ENCODE results near the gene EIF2AK3.
A peak's percentile ranks its signal among the peaks of the same experiment; 100 is the strongest.
"Not testable (repeated sequence)": the region's sequence is repeated elsewhere in the genome, so short reads cannot be mapped to it uniquely, and the experiment has no call there.

Gene EIF2AK3

DNA sequence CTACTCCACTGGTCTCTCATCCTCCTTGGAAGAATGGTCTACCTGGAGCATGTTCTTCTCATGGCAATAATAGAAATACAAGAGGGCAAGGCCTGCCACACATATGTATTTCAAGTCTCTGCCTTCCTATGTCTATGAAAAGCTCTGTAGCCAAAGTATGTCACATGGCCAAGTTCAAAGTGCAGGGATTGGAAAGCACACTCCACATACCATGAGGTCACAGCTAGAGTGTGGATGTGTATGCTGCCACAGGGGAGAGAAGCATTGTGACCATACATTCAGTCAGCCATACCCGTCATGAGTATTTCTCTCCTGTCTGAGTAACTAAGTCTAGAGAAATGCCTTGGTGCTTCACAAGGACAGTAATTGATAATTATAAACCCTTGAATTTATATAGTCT lies 8.8 kb upstream of the EIF2AK3 start:
- DNase-seq (ENCODE audit: low spot score): no peak

DNA sequence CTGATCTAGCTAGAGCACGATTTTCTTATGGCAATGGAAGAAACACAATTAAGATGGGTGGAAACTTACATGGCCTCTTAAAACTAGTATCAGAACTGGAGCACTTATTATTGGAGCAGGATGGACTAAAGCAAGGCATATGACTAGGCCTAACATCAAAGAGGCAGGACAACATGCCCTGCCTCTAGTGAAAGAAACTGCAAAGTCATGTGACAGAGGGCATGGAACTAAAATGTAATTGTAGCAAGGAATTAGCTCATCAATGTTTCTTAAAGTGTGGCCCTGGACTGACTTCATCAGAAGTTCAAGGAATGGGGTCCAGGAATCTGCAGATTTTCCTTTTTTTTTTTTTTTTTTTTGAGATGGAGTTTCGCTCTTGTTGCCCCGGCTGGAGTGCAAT lies 5.3 kb upstream of the EIF2AK3 start:
- no peak for DNase-seq (ENCODE audit: low spot score)

DNA sequence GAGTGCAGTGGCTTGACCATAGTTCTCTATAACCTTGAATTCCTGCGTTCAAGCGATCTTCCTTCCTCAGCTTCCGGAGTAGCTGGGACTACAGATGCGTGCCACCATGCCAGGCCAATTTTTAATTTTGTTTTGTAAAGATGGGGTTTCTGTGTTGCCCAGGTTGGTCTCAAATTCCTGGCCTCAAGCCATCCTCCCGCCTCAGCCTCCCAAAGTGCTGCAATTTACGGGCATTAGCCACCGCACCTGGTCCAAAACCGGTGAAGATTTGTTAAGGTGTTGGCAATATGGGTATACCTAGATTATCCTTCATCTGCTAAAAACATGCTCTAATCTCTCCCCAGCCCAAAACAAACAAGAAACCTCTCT lies 1.3 kb upstream of the EIF2AK3 start:
- DNase-seq (ENCODE audit: low spot score): no peak

- peak; percentile 86 for DNase-seq (ENCODE audit: low spot score)
These were observed 749 bp upstream of the EIF2AK3 start for GRCh38 chr2:88627856-88628570.

DNA sequence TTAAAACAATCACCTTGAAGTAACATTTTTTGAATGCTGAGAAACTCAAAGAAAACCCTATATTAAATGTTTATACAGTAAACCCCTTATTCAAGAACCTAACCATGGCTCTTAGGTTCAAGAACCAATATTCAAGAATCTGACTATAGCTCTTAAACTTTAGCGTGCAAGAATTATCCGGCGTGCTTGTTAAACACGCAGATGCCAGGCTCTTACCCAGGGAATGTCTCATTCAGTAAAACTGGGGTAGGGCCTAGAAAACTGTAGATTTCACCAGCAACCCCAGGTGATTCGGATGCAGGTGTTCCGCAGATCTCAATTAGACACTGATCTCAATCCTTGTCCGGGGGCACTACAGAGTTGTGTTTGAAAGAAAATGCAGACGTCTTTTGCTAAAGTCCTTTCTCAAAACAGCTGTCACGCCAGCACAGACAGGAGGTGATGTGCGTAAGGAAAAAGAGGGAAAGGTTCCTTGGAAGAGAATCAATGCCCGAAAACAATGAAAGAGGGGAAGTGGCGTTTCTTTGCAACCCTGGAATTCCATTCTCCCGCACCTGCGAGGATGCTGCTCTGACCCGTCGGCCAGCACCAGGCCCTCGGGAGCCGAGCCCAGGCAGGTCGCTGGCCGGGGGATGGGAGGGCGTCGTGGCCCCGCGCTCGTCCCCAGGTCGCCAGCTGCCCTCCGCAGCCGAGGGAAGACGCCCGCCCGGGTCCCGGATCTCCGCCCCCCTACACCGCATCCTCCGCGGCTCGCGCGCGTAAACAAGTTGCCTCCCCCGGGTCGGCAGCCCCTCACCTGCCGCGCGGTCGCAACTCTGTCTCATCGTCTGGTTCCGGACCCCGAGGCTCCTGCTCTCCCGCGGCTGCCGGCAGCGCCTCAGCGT lies 851 bp downstream of the EIF2AK3 start:
- peak; percentile 8 for DNase-seq (ENCODE audit: low spot score)

DNA sequence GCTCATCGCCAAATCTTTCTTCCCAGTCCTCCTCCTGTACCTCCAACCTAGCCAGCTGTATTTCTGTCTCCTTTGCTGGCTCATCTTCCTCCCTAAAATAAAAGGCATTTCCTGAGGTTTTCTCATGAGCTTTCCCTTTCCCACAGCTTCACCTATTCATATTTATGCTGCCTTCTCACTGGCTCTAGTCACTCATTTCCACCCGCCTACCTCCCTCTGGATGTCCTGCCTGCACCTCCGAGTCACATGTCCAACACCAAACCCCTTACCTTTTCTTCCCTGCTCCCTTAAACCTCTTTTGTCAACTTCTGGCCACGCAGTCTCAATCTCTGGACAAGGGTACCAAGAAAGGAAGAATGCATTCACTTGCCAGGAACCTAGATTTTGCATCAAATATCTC lies 2.8 kb downstream of the EIF2AK3 start:
- DNase-seq (ENCODE audit: low spot score): no peak

GRCh38 chr2:88623831-88624465 lies 3.3 kb downstream of the EIF2AK3 start:
- DNase-seq (ENCODE audit: low spot score): not testable (repeated sequence)

DNA sequence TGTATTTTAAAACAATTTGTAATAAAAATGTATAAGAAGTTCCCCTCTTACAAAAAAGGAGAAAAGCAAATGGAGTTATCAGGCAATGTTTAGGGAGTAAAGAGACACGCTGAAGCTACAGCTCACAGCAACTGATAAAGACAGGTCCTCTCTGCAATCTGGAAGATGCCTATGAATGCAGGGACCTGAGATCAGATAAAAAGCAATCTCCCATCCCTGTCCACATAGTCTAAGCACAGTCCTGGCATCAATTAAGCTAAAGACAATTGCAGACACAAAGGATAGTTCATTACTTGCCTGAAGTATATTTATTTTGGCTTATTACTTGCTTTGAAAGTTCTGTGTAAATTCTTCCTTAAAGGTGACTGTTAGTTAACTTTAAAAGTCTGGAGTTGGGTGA lies 5.0 kb downstream of the EIF2AK3 start:
- no peak for DNase-seq (ENCODE audit: low spot score)

GRCh38 chr2:88621432-88621831 lies 5.8 kb downstream of the EIF2AK3 start:
- no peak for DNase-seq (ENCODE audit: low spot score)

DNA sequence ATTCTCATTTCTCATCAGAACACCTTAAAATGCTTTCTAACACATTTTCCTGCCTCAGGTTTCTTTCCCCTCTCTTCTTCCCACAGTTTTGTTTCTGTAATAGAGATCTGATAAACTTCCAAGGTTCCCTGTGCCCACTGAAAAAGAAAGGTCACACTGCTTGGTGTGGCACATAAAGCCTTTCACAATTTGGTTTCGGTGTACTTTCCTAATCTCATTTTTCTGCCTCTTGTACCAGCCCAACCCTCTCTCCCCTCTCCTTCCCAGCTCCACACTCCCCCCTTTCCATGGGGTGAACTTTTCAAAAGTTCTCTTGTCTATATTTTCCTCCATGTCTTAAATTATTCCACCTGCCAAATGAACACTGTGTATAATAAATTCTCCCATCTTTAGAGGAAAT lies 7.2 kb downstream of the EIF2AK3 start:
- no peak for DNase-seq (ENCODE audit: low spot score)

DNA sequence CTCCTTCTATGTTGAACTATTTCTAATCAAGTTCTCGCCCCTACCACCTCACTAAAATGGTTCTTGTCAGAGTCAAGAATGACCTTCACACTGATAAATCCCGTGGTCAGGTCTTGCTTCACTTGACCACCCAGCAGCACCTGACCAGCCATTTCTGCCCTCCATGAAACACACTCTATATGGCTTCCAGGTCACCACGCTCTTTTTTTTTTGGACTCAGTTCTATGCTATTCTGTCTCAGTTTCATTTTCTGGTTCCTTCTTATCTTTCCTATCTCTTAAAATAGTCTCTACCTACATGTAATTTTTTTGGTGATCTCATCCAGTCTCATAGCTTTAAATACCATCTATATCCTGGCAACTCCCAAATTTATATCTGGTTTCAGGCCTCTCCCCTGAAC lies 11.4 kb downstream of the EIF2AK3 start:
- no peak for DNase-seq (ENCODE audit: low spot score)

DNA sequence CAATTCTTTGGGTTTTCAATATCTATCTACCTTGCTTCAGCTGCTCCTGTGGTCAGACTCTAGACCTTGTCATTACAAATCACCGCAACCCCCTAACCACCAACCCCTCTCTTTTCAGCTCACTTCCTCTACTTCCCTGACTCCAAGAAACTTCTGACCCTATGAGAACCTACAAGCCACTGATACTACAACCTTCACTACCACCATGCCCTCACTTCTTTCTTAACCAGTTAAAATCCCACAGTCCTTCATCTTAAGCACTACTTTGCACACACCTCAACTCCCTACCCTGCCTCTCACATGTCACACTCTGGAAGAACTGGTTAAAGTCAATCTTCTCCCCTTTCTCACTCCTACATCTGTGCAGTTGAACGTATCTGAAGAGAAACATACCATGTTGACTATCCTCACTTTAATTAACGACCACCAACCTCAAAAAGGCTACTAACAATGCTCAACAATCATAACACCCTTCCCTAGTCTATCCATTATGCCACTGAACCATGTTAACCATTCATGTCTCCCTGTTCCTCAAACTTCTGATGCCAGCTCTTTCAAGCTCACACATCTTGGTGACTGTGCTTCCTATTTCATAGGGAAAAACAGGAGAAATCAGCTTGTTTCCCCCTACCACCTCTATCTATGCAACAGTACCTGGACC lies 12.6 kb downstream of the EIF2AK3 start:
- DNase-seq (ENCODE audit: low spot score): no peak

GRCh38 chr2:88613921-88614320 lies 13.3 kb downstream of the EIF2AK3 start:
- no peak for DNase-seq (ENCODE audit: low spot score)

GRCh38 chr2:88608184-88608583 lies 19.1 kb downstream of the EIF2AK3 start:
- no peak for DNase-seq (ENCODE audit: low spot score)

DNA sequence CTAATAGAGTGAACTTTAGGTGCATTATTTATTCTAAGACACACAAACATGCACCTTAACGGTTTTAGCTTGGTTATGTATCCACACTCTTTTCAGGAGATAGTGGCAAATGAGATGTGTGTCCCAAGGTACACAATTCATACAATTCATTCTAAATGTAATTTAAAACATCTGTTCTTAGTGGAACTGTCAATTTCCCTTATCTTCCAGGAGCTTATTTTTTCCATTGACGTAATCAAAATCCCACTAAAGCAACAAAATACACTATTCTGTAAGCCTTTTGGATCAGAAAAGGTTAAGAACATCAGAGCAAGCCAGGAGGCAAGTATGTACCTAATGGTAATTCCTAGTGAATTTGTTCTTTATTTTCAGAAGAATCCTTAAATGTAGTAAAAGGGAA lies 19.8 kb downstream of the EIF2AK3 start:
- no peak for DNase-seq (ENCODE audit: low spot score)

GRCh38 chr2:88606371-88607030 lies 20.8 kb downstream of the EIF2AK3 start:
- no peak for DNase-seq (ENCODE audit: low spot score)

DNA sequence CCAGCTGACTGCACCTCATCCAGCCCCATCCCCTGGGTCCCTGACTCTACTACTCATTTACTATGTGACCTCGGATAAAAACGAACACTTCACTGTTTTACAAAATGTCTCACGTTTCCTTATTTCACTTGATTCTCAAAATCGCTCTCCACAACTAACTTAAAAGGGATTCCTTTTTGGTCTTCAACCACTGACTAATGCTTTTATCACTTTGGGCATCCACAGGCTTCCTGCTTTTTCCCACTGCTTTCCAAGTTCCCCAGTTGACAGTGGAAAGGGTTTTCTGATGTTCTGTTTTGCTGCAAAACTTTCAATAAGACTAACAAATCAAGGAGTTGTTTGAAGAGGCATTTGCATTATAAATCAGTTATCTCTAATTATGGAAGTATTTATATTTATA lies 24.1 kb downstream of the EIF2AK3 start:
- no peak for DNase-seq (ENCODE audit: low spot score)

- DNase-seq (ENCODE audit: low spot score): no peak
These were observed 25.2 kb downstream of the EIF2AK3 start for GRCh38 chr2:88602022-88602421.

DNA sequence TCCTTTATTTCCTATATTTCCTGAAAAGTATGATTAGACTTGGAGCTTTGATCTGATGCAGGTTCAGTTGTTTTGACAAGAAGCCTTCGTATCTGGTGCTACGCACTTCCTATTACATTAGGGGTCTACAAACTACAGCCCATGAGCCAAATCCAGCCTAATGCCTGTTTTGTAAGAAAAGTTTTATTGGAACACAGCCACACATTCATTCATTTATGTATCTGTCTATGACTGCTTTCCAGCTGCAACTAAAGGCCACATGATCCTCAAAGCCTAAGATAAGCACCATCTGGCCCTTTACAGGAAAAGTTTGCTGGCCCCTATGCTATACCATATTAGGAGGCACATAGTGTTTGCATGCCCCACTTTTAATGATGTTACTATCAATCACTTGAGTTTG lies 26.0 kb downstream of the EIF2AK3 start:
- DNase-seq (ENCODE audit: low spot score): no peak

GRCh38 chr2:88600038-88600465 lies 27.2 kb downstream of the EIF2AK3 start:
- DNase-seq (ENCODE audit: low spot score): peak; percentile 100

DNA sequence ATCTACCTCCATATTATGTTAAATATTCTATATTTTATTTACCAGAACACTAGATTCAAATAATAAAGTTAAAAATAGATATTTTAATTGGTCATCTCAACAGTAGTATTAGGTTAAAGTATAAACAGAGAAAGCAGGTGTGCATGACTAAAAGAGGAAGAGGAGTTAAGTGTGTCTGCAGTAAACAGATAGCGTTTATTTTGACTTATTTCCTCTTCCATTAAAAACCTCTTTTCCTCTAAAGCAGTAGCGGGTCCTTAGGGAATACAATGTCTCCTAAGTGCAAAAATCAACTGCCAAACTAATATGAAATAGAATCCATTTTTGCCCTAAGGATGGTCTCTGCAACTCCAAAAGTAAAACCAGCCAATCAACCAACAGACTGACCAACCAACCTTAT lies 27.7 kb downstream of the EIF2AK3 start:
- no peak for DNase-seq (ENCODE audit: low spot score)

GRCh38 chr2:88597168-88597567 lies 30.1 kb downstream of the EIF2AK3 start:
- no peak for DNase-seq (ENCODE audit: low spot score)

Data from SW480 (cell line).